HepG2 (cell line): ENCODE measurements around the gene MTURN. TPM values are rescaled to one million over a fixed set of nuclear protein-coding genes. Genes with fewer than 3 reads are reported as not detected.

Experiments
- ATAC-seq: fragments of 200-7000 bp; cut with Tn5 transposase; 3 replicates; pipeline ENCODE4 v1.9.1; 2020; ENCODE audit warnings: mild to moderate bottlenecking, moderate library complexity
- BruUV-seq: library from RNA; stranded (reverse); fragments of 400-500 nt; replicated peaks from 2 replicates; lab custom pipeline; 2021; lab: Mats Ljungman, UMichigan
- CTCF ChIA-PET: fragments of 300-600 bp; formaldehyde crosslinking; extraction: SDS; loops from one replicate; lab custom pipeline; 2021; ENCODE audit warnings: low total read pairs, inconsistent platforms, low intra/inter-chr PET ratio; lab: Yijun Ruan, JAX
- POLR2A ChIA-PET: fragments of 350-600 bp; sonication (Branson Sonifier 250); formaldehyde crosslinking; loops from one replicate; lab custom pipeline; 2020; ENCODE audit warnings: antibody characterized with exemption, inconsistent platforms; lab: Yijun Ruan, JAX
- DNase-seq: peaks from one replicate; pipeline ENCODE4 v3.0.0-alpha.2; 2015; ENCODE audit warnings: low spot score
- FAIRE-seq: peaks from 3 replicates; lab custom pipeline; 2011; peaks lifted over from hg19 to GRCh38; lab: Jason Lieb, UNC
- H2AFZ ChIP-seq: one replicate; pipeline ENCODE4 v1.6.1; 2011; ENCODE audit warnings: low read length, inconsistent platforms
- H3K27ac ChIP-seq: fragments of 300-600 bp; 3 replicates; pipeline ENCODE4 v1.8.0; 2011; ENCODE audit warnings: mixed run types, mild to moderate bottlenecking, mixed read lengths, low read length, inconsistent platforms; ENCODE audit not compliant: insufficient read depth; ENCODE audit errors: extremely low read length
- H3K27me3 ChIP-seq, 2 experiments: fragments of 200-600 bp in 1 of 2; 2 replicates in 1 of 2; 3 replicates in 1 of 2; pipeline versions ENCODE4 v1.6.0 to v1.8.0; 2011; ENCODE audit warnings: low read length in 2 of 2, mild to moderate bottlenecking in 2 of 2, moderate library complexity in 2 of 2, inconsistent platforms in 1 of 2; ENCODE audit not compliant: insufficient read depth in 2 of 2, control insufficient read depth in 1 of 2
- H3K36me3 ChIP-seq, 2 experiments: fragments of 200-600 bp in 1 of 2; replicated peaks in 1 of 2; 2 replicates in 1 of 2; 3 replicates in 1 of 2; pipeline versions ENCODE4 v1.5.1 to v1.8.0; 2011; ENCODE audit warnings: low read length in 2 of 2, inconsistent platforms in 1 of 2; ENCODE audit not compliant: insufficient read depth in 2 of 2, control insufficient read depth in 1 of 2
- H3K4me1 ChIP-seq: 2 replicates; pipeline ENCODE4 v1.5.1; 2012; ENCODE audit warnings: low read length, inconsistent platforms; ENCODE audit not compliant: insufficient read depth
- H3K4me2 ChIP-seq: 2 replicates; pipeline ENCODE4 v1.6.0; 2011; ENCODE audit warnings: low read depth, low read length, inconsistent platforms
- H3K4me3 ChIP-seq, 3 experiments: fragments of 200-600 bp in 1 of 3; sonication (generic), shearing (Covaris generic) in 1 of 3; replicated peaks in 1 of 3; 2 replicates each; pipeline ENCODE4 v1.5.1; 2011 to 2016; ENCODE audit warnings: low read length in 3 of 3, inconsistent platforms in 2 of 3, low read depth in 2 of 3, mild to moderate bottlenecking in 2 of 3, control low read depth in 1 of 3, mixed read lengths in 1 of 3; ENCODE audit not compliant: insufficient read depth in 1 of 3
- H3K79me2 ChIP-seq: one replicate; pipeline ENCODE4 v1.6.1; 2011; ENCODE audit warnings: low read length, inconsistent platforms; ENCODE audit not compliant: insufficient read depth
- H3K9ac ChIP-seq: 2 replicates; pipeline ENCODE4 v1.6.0; 2011; ENCODE audit warnings: mild to moderate bottlenecking, low read depth, low read length, inconsistent platforms; ENCODE audit not compliant: insufficient read depth
- H3K9me3 ChIP-seq: 2 replicates; pipeline ENCODE4 v1.5.1; 2012; ENCODE audit warnings: mild to moderate bottlenecking, low read length
- H4K20me1 ChIP-seq: 2 replicates; pipeline ENCODE4 v1.6.0; 2011; ENCODE audit warnings: inconsistent platforms, mild to moderate bottlenecking, low read length, moderate library complexity; ENCODE audit not compliant: insufficient read depth
- CREB3 ChIP-seq: sonication (generic); formaldehyde crosslinking; IDR thresholded peaks from 2 replicates; pipeline ENCODE4 v1.5.0; 2020; ENCODE audit warnings: missing genetic modification reagents
- DZIP1 ChIP-seq: sonication (generic); formaldehyde crosslinking; IDR thresholded peaks from 2 replicates; pipeline ENCODE4 v1.5.0; 2020; ENCODE audit warnings: mild to moderate bottlenecking, missing genetic modification reagents
- ETV5 ChIP-seq: IDR thresholded peaks from 2 replicates; pipeline ENCODE4 v1.6.1; 2018; ENCODE audit warnings: missing biosample characterization, missing genetic modification reagents, inconsistent platforms, borderline replicate concordance
- HDAC6 ChIP-seq: fragments of 200-600 bp; sonication (generic); IDR thresholded peaks from 2 replicates; pipeline ENCODE4 v1.7.0; 2017; ENCODE audit warnings: mild to moderate bottlenecking, antibody characterized with exemption, low read length, low read depth
- MAFG ChIP-seq: sonication (generic); formaldehyde crosslinking; IDR thresholded peaks from 2 replicates; pipeline ENCODE4 v1.5.1; 2020; ENCODE audit warnings: mild to moderate bottlenecking, missing genetic modification reagents
- PAWR ChIP-seq: sonication (generic); formaldehyde crosslinking; IDR thresholded peaks from 2 replicates; pipeline ENCODE4 v1.4.0; 2020; ENCODE audit warnings: missing genetic modification reagents, mild to moderate bottlenecking, borderline replicate concordance
- POGZ ChIP-seq: sonication (generic); formaldehyde crosslinking; IDR thresholded peaks from 2 replicates; pipeline ENCODE4 v1.4.0; 2020; ENCODE audit warnings: mild to moderate bottlenecking, missing genetic modification reagents
- REL ChIP-seq: sonication (generic); formaldehyde crosslinking; conservative IDR thresholded peaks from 2 replicates; pipeline ENCODE4 v1.8.0; 2022; ENCODE audit warnings: mild to moderate bottlenecking, missing genetic modification reagents, moderate library complexity
- SP1 ChIP-seq, 2 experiments: fragments of 450-650 bp in 1 of 2; sonication (generic) in 1 of 2; formaldehyde crosslinking in 1 of 2; IDR thresholded peaks; 2 replicates each; pipeline versions ENCODE4 v1.4.0 to v1.6.1; 2016 to 2020; ENCODE audit warnings: missing genetic modification reagents in 1 of 2
- TBX3 ChIP-seq: fragments of 450-650 bp; IDR thresholded peaks from 2 replicates; pipeline ENCODE4 v1.6.1; 2017; ENCODE audit warnings: antibody characterized with exemption, mild to moderate bottlenecking, inconsistent platforms, borderline replicate concordance
- TEF ChIP-seq: sonication (generic); formaldehyde crosslinking; IDR thresholded peaks from 2 replicates; pipeline ENCODE4 v1.5.0; 2020; ENCODE audit warnings: missing genetic modification reagents
- ZBTB10 ChIP-seq: sonication (generic); formaldehyde crosslinking; IDR thresholded peaks from 2 replicates; pipeline ENCODE4 v1.4.0; 2020; ENCODE audit warnings: missing genetic modification reagents, borderline replicate concordance
- ZNF230 ChIP-seq: sonication (generic); formaldehyde crosslinking; IDR thresholded peaks from 2 replicates; pipeline ENCODE4 v1.4.0; 2020; ENCODE audit warnings: mild to moderate bottlenecking, missing genetic modification reagents
- ZNF232 ChIP-seq: sonication (generic); formaldehyde crosslinking; IDR thresholded peaks from 2 replicates; pipeline ENCODE4 v1.4.0; 2020; ENCODE audit warnings: missing genetic modification reagents, borderline replicate concordance
- WGBS: methylation state at CpG from one replicate; pipeline ENCODE4 v1.1.6; 2017; ENCODE audit warnings: low lambda C conversion rate; 5-methylcytosine and 5-hydroxymethylcytosine counted together
- in situ Hi-C: cut with HindIII; loops from 2 replicates; pipeline ENCODE4 v1.10.0; 2017; ENCODE audit warnings: low pct_unique_long_range_greater_than_20kb; ENCODE audit not compliant: extremely low pct_ligation_motif_present
- intact Hi-C: fragments of 100-400 bp; cut with micrococcal nuclease; formaldehyde crosslinking; loops from one replicate; pipeline ENCODE4 v1.10.0; 2022; ENCODE audit not compliant: unreplicated experiment
- polyA plus RNA-seq, 8 experiments: library from polyadenylated mRNA; depleted of rRNA in 3 of 8; stranded (reverse) in 7 of 8; unstranded in 1 of 8; fragments of >200 nt; fragmentation: Illumina TruSeq in 4 of 8; extraction: Trizol in 4 of 8; gene quantifications; 2 replicates each; pipeline versions ENCODE4 v1.2.1 to v1.2.3, GENCODE V29; 2011 to 2016; ENCODE audit warnings: low read depth in 4 of 8, missing spikeins in 1 of 8, mixed read lengths in 1 of 8; ENCODE audit not compliant: insufficient read depth in 1 of 8
- total RNA-seq, 5 experiments: library from RNA; depleted of rRNA; stranded (reverse); fragments of >200 nt; fragmentation: Illumina TruSeq; extraction: Trizol; gene quantifications; 2 replicates each; pipeline ENCODE4 v1.2.3, GENCODE V29; 2016; ENCODE audit warnings: low read depth in 1 of 5

Gene MTURN
- total and polyA plus RNA-seq, 2 of the 13 experiments (the other 11 are each of a cell fraction or from before 2014, with no cell fraction given), result 5.7 to 7.2 TPM

GRCh38 chr7:30183749-30184369 lies 49.1 kb downstream of the MTURN start:
- POLR2A ChIA-PET, result no interaction called here
- FAIRE-seq, result no peak
- no peak for ATAC-seq

More at GRCh38 chr7:30183749-30184369, 49.1 kb downstream of the MTURN start:
- no peak overlapping the region for H2AFZ ChIP-seq
- intact Hi-C loops, result no loop called here
- H3K79me2 ChIP-seq, result no peaks in the 10 kb centered on the region
- H4K20me1 ChIP-seq, result no peaks in the 10 kb centered on the region
- H3K36me3 ChIP-seq, result no peaks in the 10 kb centered on the region
- no peaks in the 10 kb centered on the region; a peak in 1 of 5 replicates for H3K27me3 ChIP-seq
- TF ChIP-seq CREB3 (CRISPR knock-in tag) (no peak), POGZ (CRISPR knock-in tag) (no peak), ETV5 (CRISPR knock-in tag) (no peak), REL (CRISPR knock-in tag) (no peak), HDAC6 (no peak), DZIP1 (CRISPR knock-in tag) (no peak), TBX3 (no peak), MAFG (CRISPR knock-in tag) (no peak), PAWR (no peak), ZNF230 (CRISPR knock-in tag) (no peak), ZNF232 (no peak), TEF (no peak), ZBTB10 (CRISPR knock-in tag) (no peak), SP1 (IDR thresholded peaks at IDR 0.05) (no peak), SP1 (CRISPR knock-in tag; IDR thresholded peaks at IDR 0.05) (no peak)
- TF ChIP-seq, all 625 proteins: peak for 0
- H3K4me3 ChIP-seq, result no peak overlapping the region
- DNase-seq, result no peak
- 32% methylated on average over 4 of the region's 4 CpGs for WGBS
- no TSS peak for BruUV-seq
- peaks cover 14% of the 10 kb centered on the region; the same call in 1 of the 2 replicates for H3K9me3 ChIP-seq
- no peak overlapping the region for H3K27ac ChIP-seq
- in situ Hi-C loops, result no loop called here
- H3K9ac ChIP-seq, result no peak overlapping the region
- H3K4me1 ChIP-seq, result peaks cover 5% of the 10 kb centered on the region
- no peak overlapping the region for H3K4me2 ChIP-seq
- CTCF ChIA-PET, result no interaction called here
